NCI-H510A treated with DMSO at 0.1 percent for 48 hours (cell line): ENCODE measurements around the gene C2orf78.

Experiments used
- DNase-seq: peaks from one replicate; lab custom pipeline; 2025; lab: John Stamatoyannopoulos, UW

Gene C2orf78

DNA sequence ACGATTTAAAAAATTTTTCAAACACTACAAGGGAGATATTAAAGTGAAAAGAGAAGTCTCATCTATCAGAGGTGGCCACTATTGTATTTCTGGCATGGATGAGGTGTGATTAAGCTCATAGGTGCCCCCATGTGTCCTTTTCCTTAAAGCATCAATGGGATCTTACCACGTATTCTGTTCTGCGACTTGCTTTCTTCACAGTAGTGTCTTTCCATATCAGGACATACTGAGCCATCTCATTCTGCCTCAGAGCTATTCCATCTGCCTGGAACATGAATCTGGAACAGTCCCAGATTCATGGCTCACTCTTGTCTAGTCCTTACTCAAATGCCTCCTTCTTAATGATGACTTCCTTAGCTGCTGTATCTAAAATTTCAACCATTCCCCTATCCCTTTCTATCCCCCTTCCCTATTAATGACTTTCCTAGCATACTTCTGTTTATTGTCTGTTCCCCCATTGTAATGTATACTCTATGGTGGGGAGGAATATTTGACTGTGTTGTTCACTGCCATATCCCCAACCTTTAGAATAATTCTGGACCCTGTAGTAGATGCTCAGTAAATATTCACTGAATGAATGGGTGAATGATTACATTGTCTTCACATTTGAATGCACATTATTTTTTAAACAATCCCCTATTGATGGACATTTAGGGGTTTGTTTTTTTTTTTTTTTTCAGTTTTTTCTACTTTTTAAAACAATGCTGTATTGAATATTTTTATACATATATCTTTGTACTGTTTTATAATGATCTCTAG, 55.8 kb downstream of the C2orf78 start:
- DNase-seq, result no peak

DNA sequence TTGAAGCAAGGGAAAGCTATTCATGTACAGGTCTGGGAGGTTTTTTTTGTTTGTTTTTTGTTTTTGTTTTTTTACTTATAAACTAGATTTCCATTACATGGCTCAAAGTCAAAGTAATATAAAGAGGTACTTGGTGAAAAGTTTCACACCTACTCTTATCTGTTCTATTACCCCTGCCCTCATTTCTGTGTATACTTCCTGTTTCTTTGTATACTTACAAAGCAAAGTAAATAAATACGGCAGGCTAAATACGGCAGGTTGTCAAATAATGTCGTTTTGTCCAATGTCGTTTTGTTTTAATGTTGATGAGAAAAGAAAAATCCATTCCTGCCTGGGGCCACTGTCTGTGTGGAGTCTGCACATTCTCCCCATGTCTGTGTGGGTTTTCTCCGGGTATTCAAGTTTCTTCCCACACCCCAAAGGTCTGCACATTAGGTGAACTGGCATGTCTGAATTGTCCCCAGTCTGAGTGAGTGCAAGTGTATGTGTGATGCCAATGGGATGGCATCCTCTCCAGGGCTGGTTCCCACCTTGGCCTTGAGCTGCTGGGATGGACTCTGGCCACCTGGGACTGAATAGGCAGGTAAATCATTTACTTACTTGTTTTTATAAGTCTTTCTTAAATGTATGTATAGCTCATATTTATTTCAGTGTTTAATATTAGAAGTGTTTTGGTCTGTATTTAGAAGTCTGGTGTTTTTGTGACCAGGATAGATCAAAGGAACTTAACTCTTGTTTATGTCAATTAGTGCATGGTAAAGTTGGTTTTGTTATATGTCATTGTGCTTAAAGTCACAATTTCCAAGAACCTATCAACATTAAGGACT, 58.1 kb downstream of the C2orf78 start:
- no peak for DNase-seq

DNA sequence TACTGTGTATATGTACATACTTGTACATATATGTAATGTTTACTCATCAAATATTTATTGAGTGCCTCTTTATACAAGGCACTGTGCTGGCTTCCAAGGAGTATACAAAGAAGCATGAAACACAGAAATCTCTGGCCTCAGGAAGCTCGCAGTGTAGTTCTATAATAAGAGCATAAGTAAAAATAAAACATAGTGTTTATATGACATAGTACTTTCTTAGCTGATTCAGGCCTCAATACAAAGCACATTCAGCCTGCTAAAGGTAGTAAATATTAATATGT, 58.7 kb downstream of the C2orf78 start:
- no peak for DNase-seq

GRCh38 chr2:73844087-73844486, 60.1 kb downstream of the C2orf78 start:
- DNase-seq, result no peak

DNA sequence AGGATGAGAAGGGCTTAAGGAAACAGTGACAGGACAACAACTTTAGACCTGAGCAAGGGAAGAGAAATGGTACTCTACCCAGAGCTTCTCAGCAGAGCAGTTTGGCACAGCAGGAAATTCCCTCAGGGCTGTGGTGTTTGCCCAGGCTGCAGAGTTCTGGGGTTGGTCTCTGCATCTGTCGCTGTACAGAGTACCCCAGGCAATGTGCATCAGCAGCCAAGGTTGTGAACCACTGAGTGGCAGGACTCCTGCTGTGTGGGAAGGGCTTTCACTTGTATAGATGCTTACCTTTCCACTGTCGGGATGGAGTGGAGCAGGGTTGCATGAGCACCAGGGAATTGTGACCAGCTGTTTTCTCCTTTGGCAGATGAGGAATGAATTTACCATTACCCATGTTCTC, 66.0 kb downstream of the C2orf78 start:
- DNase-seq, result no peak

DNA sequence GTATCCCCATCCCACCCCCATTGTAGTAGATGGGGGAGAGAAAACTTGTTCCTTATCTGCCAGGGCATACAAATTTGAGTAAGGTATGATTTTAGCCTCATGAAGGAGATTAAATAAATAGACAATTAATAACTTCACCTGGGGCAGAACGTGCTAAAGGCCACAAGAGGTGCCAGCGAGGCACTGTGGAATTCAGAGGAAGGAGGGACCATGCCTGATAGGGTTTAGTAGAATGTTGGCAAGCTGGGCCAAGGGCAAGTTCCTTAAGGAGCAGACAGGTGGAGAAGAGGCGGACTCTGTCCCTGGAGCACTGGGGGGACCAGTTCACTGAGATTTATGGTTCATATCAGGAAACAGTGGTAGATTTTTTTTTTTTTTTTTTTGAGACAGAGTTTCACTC, 67.3 kb downstream of the C2orf78 start:
- DNase-seq, result no peak

- no peak for DNase-seq
These were observed 68.0 kb downstream of the C2orf78 start for GRCh38 chr2:73852020-73852419.

- no peak for DNase-seq
These were observed 71.5 kb downstream of the C2orf78 start for GRCh38 chr2:73855526-73855925.

- DNase-seq, result no peak
These were observed 72.2 kb downstream of the C2orf78 start for GRCh38 chr2:73856214-73856613.

GRCh38 chr2:73859721-73860586, 76.0 kb downstream of the C2orf78 start:
- DNase-seq, result no peak

- no peak for DNase-seq
These were observed 79.0 kb downstream of the C2orf78 start for GRCh38 chr2:73862987-73863386.
